HG03354 (cell line): Measurements from ENCODE around the gene BZW1.

Source experiments
- ATAC-seq: cut with Tn5 transposase; IDR thresholded peaks from one replicate; pipeline ENCODE4 v1.9.1; 2021; ENCODE audit warnings: mild to moderate bottlenecking; ENCODE audit not compliant: unreplicated experiment, poor library complexity, severe bottlenecking

Gene BZW1

DNA sequence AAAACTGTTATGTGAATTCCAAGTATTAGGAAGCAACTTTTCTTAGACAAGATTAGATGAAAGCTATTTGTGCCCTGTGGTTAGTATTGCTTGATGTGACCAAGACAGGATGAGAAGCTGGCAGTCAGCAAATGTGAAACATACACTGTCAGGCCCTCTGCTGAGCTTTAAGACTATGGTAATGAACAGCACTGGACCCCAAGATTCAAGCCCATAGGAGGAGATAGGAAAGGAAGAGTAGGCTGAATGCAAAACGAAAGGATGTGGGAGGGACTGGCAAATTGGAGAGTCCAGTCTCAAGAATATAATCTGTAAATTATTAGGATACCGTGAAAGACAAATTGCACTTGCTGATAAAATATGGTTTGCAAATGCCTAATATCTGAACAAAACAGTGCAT, 16.4 kb downstream of the BZW1 start:
- no peak for ATAC-seq

DNA sequence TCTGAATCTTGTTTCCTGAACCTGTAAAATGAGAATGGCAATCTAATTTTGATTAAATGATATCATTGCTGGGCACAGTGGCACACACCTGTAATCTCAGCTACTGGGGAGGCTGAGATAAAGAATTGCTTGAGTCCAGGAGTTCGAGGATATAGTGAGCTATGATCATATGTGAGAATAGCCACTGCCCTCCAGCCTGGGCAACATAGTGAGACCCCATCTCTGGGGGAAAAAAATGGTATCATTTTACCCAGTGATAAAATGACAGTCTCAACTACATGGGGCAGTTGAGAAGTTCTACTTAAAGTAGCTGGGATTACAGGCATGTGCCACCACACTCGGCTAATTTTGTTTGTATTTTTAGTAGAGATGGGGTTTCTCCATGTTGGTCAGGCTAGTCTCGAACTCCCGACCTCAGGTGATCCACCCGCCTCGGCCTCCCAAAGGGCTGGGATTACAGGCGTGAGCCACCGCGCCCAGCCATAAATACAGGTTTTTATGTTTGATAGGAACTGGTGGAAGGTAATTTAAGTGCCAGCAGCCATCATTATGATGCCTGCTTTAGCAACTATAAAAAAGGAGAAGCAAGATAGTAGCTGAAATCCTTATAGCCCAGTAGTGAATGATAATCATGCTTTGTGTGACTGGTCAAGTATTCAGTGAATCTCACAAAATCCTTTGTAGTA, 17.0 kb downstream of the BZW1 start:
- no peak for ATAC-seq

DNA sequence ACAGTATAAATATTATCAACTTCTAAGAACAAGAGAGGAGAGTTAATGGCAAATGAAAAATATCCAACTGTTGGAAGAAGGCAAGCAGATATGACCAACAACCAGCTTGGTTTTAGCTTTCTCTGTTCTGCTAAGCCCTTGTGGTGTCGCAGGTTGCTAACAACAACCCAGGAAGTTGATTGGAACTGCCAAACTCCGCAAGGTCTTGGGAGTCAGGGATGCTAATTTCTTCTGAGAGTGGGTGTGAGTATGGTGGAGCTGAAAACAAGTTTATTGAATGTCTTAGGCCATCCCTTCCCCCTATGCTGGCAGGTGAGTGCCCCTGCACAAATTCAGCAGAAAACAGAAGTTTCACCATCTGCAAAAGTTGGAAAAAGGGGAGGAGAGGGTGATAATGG, 17.5 kb downstream of the BZW1 start:
- ATAC-seq = no peak

DNA sequence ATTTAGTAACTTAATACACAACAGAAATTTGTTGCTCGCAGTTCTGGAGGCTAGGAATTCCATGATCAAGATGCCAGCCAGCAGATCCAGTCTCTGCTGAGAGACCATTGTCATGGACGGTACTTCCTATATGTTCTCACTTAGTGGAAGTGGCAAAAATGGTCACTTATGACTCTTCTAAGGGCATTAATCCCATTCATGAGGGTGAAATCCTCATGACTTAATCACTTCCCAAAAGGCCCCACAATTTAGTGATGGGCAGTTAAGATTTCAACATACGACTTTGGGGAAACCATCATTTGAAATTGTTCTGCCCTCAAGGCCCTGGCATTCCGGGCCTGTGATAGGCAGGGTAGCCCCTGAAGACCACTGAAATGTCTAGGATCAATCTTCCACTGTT, 23.0 kb downstream of the BZW1 start:
- no peak for ATAC-seq

DNA sequence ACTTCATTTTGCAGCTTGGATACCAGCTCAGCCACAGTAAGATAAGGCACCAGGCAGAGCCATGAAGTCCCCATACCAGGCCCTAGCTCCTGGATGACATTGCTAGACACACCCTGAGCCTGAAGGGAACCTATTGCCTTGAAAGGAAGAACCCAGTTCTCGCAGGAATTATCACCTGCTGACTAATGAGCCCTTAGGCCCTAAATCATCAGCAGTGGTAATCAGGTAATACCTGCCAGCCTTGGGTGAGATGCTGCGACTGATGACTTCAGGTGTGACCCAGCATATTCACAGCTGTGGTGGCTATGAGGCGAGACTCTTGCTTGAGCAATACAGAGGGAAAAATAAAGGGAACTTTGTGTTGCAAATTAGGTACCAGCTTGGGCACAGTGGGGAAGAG, 27.8 kb downstream of the BZW1 start:
- no peak for ATAC-seq

DNA sequence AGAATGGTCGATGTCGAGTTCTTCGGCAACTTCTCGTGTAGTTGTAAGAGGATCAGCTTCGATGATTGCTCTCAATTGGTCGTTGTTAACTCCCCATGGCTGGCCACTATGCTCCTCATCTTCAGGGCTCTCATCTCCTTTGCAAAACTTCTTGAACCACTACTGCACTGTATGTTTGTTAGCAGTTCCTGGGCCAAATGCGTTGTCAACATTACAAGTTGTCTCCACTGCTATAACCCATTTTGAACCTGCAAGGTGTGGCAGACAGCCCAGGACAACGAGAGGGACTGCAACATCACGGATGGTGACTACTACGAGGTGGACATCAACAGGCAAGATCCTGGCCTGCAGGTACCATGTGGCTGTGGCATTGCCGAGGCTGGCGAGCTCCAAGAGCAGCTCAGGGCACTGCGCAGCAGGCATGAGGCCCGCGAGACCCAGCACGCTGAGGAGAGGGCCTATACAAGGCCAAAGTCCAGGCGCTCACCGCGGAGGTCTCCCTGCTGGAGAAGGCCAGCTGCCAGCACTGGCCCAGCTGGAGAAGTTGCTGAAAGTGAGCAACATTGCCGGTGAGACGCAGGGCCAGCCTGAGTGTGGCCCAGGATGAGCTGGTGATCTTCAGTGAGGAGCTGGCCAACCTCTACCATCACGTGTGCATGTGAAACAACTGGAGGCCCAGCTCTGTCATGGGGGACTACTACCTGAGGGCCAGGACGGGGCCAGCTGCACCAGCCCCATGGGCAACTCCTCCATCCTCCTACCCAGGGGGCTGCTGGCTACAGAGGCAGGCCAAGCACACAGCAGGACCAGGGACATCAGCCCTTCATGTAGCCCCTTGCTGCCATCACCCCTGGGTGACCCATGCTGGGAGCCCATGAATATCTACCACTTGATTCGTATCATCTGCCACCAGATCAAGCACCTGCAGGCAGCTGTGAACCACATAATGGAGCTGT, 32.6 kb downstream of the BZW1 start:
- ATAC-seq = no peak

DNA sequence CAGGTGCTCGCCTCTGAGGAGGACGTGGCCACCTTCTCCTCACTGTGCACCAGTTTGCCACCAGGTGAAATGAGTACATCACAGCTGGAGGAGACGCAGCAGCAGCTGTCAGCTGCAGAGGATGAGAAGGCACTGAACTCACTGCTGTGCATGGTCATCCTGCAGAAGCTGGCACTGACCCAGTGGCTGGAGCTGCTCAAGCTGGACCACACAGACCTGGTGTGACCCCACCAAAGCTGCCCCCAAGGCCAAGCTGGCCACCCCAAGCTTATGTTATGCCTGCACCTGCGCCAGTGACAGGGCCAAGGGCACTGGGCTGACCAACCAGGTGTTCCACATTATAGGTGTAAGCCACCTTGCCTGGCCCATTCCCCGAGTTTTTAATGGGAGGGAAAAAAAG, 33.5 kb downstream of the BZW1 start:
- ATAC-seq = no peak

DNA sequence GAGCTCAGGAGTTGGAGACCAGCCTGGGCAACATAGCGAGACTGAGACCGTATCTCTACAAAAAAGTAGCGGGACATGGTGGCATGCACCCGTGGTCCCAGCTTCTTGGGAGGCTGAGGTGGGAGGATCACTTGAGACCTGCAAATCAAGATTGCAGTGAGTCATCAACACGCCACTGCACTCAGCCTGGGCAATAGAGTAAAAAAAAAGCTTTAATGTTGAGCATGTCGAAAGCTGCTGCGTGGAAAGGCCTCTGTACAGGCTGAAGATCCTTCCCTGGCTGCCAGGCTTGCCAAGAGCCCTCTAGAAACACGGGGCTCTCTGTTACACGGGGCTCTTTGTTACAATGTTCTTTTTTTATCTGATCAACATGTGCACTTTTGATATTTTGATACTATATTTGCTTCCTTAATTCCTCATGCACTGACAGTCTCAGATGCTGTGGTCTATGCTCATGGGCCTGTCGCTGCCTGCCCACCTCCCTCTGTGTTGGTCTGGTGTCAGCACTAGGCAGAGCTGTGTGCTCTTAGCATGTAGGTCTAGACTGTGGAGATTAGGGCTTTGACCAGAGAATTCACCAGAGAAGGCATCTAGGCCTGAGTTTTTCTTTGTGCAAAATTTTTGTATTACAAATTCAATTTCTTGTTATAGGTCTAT, 34.1 kb downstream of the BZW1 start:
- no peak for ATAC-seq

DNA sequence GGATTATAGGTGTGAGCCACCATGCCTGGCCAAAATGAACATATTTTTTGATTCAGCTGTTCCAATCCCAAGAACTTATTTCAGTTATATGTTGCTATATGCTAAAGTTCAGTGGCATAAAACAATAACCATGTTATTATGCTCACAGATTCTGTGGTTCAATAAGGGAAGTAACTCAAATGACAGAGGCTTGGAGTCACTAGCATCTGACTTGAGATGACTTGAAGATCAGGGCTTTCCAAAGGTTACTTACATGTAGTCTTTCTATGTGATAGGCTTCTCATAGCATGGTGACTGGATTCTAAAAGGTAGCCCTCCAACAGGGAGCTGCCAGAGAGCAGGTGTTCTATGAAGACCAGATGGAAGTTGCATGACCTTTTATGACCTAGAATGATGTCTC, 35.6 kb downstream of the BZW1 start:
- ATAC-seq = no peak

DNA sequence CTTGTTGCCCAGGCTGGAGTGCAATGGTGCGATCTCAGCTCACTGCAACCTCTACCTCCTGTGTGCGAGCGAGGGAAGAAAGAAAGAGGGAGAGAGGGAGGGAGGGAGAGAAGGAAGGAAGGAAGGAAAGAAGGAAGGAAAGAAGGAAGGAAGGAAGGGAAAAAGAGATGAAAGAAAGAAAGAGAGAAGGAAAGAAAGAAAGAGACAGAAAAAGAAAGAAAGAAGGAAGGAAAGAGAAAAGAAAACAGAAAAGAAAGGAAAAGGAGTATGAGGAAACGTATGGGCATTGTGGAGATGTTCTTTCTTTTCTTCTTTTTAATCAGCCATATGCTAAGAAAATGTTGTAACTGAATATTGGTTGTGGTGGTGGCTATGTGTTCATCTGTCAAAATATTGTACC, 36.2 kb downstream of the BZW1 start:
- no peak for ATAC-seq

DNA sequence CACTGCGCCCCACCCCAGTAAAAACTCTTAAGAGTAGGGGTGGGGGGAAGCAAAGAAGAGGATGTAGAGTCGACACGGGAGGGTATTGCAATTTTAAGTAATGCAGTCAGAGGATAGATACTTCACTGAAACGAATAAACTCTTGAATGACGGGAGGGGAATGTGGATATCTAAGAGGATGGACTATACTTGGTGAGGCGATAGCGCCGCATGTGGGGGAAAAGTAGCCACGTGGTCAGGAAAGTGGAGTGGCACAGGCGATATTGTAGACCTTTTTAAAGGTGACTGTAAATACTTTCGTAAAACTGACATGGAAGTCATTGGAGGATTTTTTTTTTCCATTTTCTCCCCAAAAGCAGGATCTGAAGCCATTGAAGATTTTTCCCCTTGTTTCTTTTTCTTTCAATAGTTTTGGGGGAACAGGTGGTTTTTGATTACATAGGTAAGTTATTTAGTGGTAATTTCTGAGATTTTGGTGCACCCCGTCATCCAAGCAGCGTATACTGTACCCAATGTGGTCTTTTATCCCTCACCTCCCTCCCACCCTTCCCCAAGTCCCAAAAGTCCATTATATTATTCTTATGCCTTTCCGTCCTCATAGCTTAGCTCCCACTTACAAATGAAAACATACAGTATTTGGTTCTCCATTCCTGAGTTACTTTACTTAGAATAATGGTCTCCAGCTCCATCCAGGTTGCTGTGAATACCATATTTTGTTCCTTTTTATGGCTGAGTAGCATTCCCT, 39.0 kb downstream of the BZW1 start:
- no peak for ATAC-seq

DNA sequence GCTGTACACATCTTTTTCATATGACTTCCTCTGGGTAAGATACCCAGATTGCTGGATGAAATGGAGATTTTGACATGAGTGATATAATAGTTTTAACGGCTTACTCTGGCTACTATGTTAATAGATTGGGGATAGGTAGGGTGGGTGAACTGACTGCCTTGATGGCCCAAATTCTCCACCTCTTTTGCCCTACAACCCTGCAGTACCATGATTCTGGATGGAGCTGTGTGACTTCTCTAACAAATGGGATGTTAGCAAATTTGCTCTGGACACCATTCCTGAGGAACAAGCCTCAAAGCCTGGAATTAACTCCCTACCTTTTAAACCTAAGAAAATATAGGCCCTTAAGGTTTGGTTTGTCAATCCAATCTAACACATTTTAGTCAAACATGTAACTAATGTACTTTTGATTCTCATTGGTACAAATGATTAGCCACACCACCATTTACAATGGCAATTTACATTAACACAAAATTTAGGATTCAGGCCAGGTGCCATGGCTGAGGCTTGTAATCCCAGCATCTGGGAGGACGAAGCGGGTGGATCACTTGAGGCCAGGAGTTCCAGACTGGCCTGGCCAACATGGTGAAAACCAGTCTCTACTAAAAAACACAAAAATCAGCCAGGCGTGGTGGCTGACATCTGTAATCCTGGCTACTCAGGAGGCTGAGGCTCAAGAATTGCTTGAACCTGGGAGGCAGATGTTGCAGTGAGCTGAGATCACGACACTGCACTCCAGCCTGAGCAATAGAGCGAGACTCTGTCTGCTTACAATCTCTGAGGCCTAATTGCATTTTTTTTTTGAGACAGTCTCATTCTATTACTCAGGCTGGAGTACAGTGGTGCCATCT, 39.9 kb downstream of the BZW1 start:
- no peak for ATAC-seq

DNA sequence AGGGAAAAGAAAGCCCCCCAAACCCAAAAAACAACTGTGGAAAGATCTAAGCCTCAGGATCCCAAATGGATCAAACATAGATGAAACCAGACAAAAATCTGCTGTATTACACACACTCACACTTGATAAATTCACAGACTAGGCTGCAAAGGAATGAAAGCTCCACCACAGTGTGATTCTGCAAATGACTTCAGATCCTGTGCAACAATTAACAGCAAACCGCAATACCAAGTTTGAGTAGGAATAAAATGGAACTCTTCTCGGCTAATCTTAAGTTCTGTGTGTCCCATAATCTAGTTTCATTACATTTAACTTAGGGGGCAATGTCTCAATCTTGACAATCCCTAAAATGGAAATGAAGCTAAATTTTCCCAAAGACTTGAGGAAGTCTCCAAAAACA, 40.9 kb downstream of the BZW1 start:
- no peak for ATAC-seq

DNA sequence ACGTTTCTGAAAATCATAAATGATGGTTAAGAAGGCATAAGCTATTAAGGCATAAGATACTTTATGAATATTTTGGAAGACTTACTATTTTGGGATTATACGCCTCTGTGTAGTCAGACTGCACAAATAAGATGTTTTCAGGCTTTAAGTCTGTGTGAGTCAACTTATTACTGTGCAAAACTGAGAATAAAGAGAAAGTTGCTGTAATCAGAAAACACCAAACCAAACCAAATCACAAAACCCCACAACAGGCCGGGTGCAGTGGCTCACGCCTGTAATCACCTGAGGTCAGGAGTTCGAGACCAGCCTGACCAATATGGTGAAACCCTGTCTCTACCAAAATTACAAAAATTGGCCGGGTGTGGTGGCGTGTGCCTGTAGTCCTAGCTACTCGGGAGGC, 45.1 kb downstream of the BZW1 start:
- ATAC-seq = no peak

DNA sequence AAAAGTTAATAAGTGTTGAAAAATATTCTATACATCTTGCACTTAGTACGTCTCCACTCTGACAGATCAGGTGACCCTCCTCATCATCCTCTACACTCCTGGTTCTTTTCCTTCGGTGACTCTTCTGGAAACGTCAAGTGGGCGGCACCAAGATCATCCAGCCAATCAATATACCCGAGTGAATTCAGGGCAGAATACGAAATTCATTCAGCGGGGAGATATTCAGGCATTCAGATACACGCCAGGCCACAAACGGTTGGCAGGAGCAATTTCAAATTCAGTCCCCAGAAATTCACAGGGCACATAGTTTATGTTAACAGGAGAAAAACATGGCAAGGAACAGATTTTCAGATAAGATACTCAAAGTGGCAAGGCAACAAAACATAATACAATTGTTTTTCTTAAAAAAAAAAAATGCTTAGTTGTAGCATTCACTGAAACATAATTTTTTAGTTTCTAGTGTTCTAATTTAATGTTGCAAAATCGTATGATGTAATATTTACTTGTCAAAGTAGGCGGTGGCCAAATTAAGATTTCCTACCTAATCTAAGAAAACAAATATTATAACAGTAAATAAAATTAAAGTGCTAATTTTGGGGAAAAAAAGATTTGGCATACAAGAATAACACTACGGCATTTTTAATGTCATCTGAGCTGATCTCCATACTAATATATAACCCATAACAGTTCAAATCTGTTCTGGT, 48.5 kb downstream of the BZW1 start:
- ATAC-seq = no peak

DNA sequence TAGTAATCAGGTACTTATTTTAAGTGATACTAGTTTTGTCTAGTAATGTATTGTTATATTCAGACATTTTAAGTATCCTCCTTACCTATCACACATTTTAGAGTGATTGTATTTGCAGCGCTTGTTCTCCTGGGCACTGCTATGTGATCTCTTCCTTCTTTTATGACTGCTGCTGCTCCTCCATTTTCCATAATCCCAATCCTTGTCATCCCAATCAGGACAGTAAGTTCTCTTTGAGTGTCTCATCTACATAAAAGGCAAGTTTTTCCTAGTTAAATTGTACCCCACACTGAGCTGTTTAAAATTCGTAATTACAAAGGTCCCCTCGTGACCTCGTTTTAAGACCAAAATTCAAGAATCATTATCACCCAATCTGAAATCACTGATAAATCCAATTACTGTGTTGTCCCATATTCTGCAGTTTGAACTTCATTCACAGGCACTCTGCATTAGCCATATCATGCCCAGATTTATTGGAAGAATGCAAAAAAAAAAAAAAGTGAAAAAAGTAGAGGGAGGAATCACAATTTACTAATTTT, 50.0 kb downstream of the BZW1 start:
- no peak for ATAC-seq

DNA sequence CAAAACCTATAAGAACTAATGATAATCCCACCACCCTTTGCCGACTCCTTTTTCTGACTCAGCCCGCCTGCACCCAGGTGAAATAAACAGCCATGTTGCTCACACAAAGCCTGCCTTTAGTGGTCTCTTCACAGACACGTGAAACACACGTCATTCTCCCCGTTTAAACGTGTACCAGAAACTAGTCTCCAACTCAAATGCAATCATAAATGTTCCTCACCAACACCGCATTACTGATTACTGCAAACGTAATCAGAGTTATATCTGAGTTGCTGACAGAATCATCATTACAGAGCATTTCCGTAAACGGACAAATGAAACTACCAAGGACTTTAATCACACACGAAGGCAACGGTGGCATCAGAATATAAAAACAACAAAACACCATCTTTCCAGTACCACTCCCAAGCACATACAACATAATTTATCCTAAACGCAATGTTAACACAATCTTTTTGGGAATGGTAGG, 50.9 kb downstream of the BZW1 start:
- ATAC-seq = peak; percentile 21

DNA sequence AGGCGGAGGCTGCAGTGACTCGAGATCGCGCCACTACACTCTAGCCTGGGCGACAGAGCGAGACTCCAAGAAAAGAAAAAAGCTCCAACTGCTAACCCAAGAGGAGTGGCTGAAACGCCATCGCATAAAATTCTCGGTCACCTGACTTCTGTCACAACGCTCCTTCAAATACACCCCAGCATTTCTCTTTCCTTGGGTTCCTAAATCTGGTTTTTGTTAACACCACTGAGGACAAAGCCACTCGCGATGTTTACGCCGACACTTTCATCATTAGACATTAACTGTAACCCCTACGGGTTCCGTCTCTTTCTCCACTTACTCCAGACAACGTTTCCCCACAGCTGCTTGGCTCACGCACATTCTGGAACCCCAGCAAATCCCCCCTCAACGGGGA, 52.1 kb downstream of the BZW1 start:
- ATAC-seq = peak; percentile 23
